Gastrocnemius medialis (tissue), 4 donors: ENCODE data around the gene CD68. TPM values are rescaled to one million over a fixed set of nuclear protein-coding genes. Genes with fewer than 3 reads are reported as not detected.

Source experiments
- ATAC-seq, 2 donors: fragments of 150-250 bp; one replicate each; pipeline ENCODE4 v1.9.1; 2016
- DNase-seq, 2 donors: peaks; one replicate each; pipeline ENCODE4 v3.0.0-alpha.2; 2019
- H3K27ac ChIP-seq, 4 donors: fragments of 200-600 bp; sonication (generic); 1 replicate in 1 of 4; 2 replicates in 3 of 4; pipeline ENCODE4 v1.5.1; 2016 to 2018; ENCODE audit warnings: mild to moderate bottlenecking in 2 of 4, moderate library complexity in 1 of 4
- H3K27me3 ChIP-seq, 3 donors: fragments of 200-600 bp; sonication (generic) in 2 of 3; 1 replicate in 1 of 3; 2 replicates in 2 of 3; pipeline versions ENCODE4 v1.5.1 to v1.6.0; 2016 to 2019; ENCODE audit warnings: mild to moderate bottlenecking in 1 of 3, moderate library complexity in 1 of 3
- H3K36me3 ChIP-seq, 2 donors: fragments of 200-600 bp; sonication (generic) in 1 of 2; one replicate each; pipeline ENCODE4 v1.5.1; 2017 to 2018
- H3K4me1 ChIP-seq, 2 donors: fragments of 200-600 bp; sonication (generic) in 1 of 2; one replicate each; pipeline ENCODE4 v1.5.1; 2016 to 2017; ENCODE audit warnings: mild to moderate bottlenecking in 2 of 2
- H3K4me3 ChIP-seq, 4 donors: fragments of 200-600 bp; sonication (generic) in 3 of 4; 1 replicate in 1 of 4; 2 replicates in 3 of 4; pipeline ENCODE4 v1.5.1; 2016 to 2019; ENCODE audit warnings: mild to moderate bottlenecking in 2 of 4
- H3K9me3 ChIP-seq, 3 donors: fragments of 200-600 bp; sonication (generic) in 2 of 3; 1 replicate in 1 of 3; 2 replicates in 2 of 3; pipeline ENCODE4 v1.5.1; 2016 to 2019
- CTCF ChIP-seq, 5 experiments: fragments of 450-650 bp in 3 of 5; fragments of 200-600 bp in 2 of 5; sonication (generic) in 2 of 5; IDR thresholded peaks in 4 of 5; conservative IDR thresholded peaks in 1 of 5; 1 replicate in 4 of 5; 2 replicates in 1 of 5; pipeline ENCODE4 v1.5.1; 2016 to 2019; ENCODE audit warnings: antibody characterized with exemption in 5 of 5, mild to moderate bottlenecking in 3 of 5, moderate library complexity in 3 of 5
- POLR2A ChIP-seq, 2 donors: fragments of 450-650 bp; IDR thresholded peaks; one replicate each; pipeline ENCODE4 v1.6.1; 2017; ENCODE audit warnings: antibody characterized with exemption in 2 of 2, mild to moderate bottlenecking in 2 of 2, moderate library complexity in 2 of 2
- in situ Hi-C, 4 donors: fragments of 200-750 bp; cut with MboI; loops; one replicate each; pipeline versions ENCODE4 v1.15.0 to v1.8.0; 2017; ENCODE audit warnings: low sequenced_read_pairs in 4 of 4
- intact Hi-C: fragments of 100-400 bp; cut with DNase I; formaldehyde crosslinking; loops from one replicate; pipeline ENCODE4 v1.15.1; 2023; ENCODE audit warnings: low total_unique reads
- total RNA-seq, 4 donors: library from RNA; depleted of rRNA; stranded (reverse); fragments of >200 nt; gene quantifications; one replicate each; pipeline versions ENCODE4 v1.1.0 to v1.2.3, GENCODE V29; 2016

The CD68 gene
- total RNA-seq, 4 donors from 2014 or later = 10.1 to 66.5 (median 20.3) TPM

GRCh38 chr17:7569571-7569970 is 9.9 kb upstream of the CD68 start:
- Histone ChIP-seq H3K36me3 (peaks cover 0 to 67% of the 10 kb centered on the region in 2 donors), H3K27ac (no peak overlapping the region), H3K4me1 (peaks cover 11% of the 10 kb centered on the region in 2 donors), H3K27me3 (no peaks in the 10 kb centered on the region), H3K4me3 (no peak overlapping the region), H3K9me3 (no peaks in the 10 kb centered on the region)
- TF ChIP-seq POLR2A (IDR thresholded peaks at IDR 0.05) (no peak), CTCF (IDR thresholded peaks at IDR 0.05 in 4 of 5, conservative IDR thresholded peaks at IDR 0.05 in 1 of 5) (no peak)
- intact Hi-C loops (no loop called here), in situ Hi-C loops (loop anchor here in 1 of 4 donors (10.0 to 25.0 kb wide), 2 partner anchors 132 to 225 kb away; partner anchors contain the start of genes CHRNB1, FGF11, SPEM2 and SPEM3)
- no peak for DNase-seq
- ATAC-seq = no peak

DNA sequence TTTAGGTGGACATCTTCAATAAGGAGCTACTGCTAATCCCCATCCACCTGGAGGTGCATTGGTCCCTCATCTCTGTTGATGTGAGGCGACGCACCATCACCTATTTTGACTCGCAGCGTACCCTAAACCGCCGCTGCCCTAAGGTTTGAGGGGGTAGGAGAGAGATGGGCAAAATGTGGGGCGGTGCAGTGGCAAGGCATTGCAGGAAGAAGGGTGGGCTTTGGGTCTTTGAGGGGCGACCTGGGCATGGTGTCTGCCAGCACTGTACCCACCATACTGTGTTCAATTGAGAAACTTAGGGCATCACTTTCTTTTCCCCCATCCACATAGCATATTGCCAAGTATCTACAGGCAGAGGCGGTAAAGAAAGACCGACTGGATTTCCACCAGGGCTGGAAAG is 9.1 kb upstream of the CD68 start:
- DNase-seq (no peak), ATAC-seq (no peak)
- Histone ChIP-seq H3K4me1 (peaks cover 19% of the 10 kb centered on the region in 2 donors), H3K4me3 (no peak overlapping the region), H3K27me3 (no peaks in the 10 kb centered on the region), H3K36me3 (peaks cover 0 to 67% of the 10 kb centered on the region in 2 donors), H3K27ac (no peak overlapping the region), H3K9me3 (no peaks in the 10 kb centered on the region)
- in situ Hi-C loops (loop anchor here in 1 of 4 donors (25.0 kb wide), 1 partner anchor 133 kb away; the partner anchor contains the start of genes CHRNB1, FGF11, SPEM2 and SPEM3), intact Hi-C loops (loop anchor here (5.0 to 10.0 kb wide), 3 partner anchors 318 to 584 kb away; partner anchors contain the start of genes CTDNEP1, ELP5, PER1 and RNASEK)
- TF ChIP-seq POLR2A (IDR thresholded peaks at IDR 0.05) = no peak
- TF ChIP-seq CTCF (IDR thresholded peaks at IDR 0.05 in 4 of 5, conservative IDR thresholded peaks at IDR 0.05 in 1 of 5) = no peak

DNA sequence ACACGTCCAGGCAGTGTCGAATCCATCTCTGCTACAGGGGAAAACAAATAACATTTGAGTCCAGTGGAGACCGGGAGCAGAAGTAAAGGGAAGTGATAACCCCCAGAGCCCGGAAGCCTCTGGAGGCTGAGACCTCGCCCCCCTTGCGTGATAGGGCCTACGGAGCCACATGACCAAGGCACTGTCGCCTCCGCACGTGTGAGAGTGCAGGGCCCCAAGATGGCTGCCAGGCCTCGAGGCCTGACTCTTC is 7.2 kb upstream of the CD68 start:
- peak in 1 of 2 donors; percentile 89 for ATAC-seq
- H3K36me3 ChIP-seq = peaks cover 3 to 67% of the 10 kb centered on the region in 2 donors
- H3K4me1 ChIP-seq = peaks cover 37 to 38% of the 10 kb centered on the region in 2 donors
- in situ Hi-C loops = loop anchor here in 1 of 4 donors (25.0 kb wide), 1 partner anchor 135 kb away; the partner anchor contains the start of genes CHRNB1, FGF11, SPEM2 and SPEM3
- H3K27me3 ChIP-seq = no peaks in the 10 kb centered on the region
- H3K9me3 ChIP-seq = no peaks in the 10 kb centered on the region
- H3K4me3 ChIP-seq = peak overlapping the region; percentile 51 to 96 (median 59)
- no peak for DNase-seq
- TF ChIP-seq CTCF (IDR thresholded peaks at IDR 0.05 in 4 of 5, conservative IDR thresholded peaks at IDR 0.05 in 1 of 5) (no peak), POLR2A (IDR thresholded peaks at IDR 0.05) (no peak)
- intact Hi-C loops = loop anchor here (1.0 to 10.0 kb wide), 6 partner anchors 11 to 583 kb away; partner anchors contain the start of genes CTDNEP1, ELP5, FXR2 and PER1
- peak overlapping the region; percentile 86 to 100 (median 98) for H3K27ac ChIP-seq

GRCh38 chr17:7572588-7573323 is 6.7 kb upstream of the CD68 start:
- peaks cover 37 to 42% of the 10 kb centered on the region in 2 donors for H3K4me1 ChIP-seq
- ATAC-seq (peak; percentile 14 to 83), DNase-seq (peak; percentile 99 to 100)
- in situ Hi-C loops = loop anchor here in 1 of 4 donors (25.0 kb wide), 1 partner anchor 135 kb away; the partner anchor contains the start of genes CHRNB1, FGF11, SPEM2 and SPEM3
- H3K27me3 ChIP-seq = no peaks in the 10 kb centered on the region
- TF ChIP-seq POLR2A (IDR thresholded peaks at IDR 0.05) (peak; percentile 98 to 99), CTCF (IDR thresholded peaks at IDR 0.05 in 4 of 5, conservative IDR thresholded peaks at IDR 0.05 in 1 of 5) (no peak)
- H3K36me3 ChIP-seq = peaks cover 3 to 68% of the 10 kb centered on the region in 2 donors
- intact Hi-C loops = loop anchor here (1.0 to 10.0 kb wide), 6 partner anchors 11 to 582 kb away; partner anchors contain the start of genes CTDNEP1, ELP5, FXR2 and PER1
- no peaks in the 10 kb centered on the region for H3K9me3 ChIP-seq
- H3K27ac ChIP-seq = peak overlapping the region; percentile 98 to 100 (median 99)
- peak overlapping the region; percentile 90 to 100 (median 95) for H3K4me3 ChIP-seq
